Measurements from ENCODE around the gene CDKN2B-AS1.

- TF ChIP-seq E2F6 (IDR thresholded peaks at IDR 0.05; ENCODE audit: borderline replicate concordance, low read depth) (no peak), RAD21 (conservative IDR thresholded peaks at IDR 0.05 in 1 of 2, IDR thresholded peaks at IDR 0.05 in 1 of 2) (no peak), CTCF (IDR thresholded peaks at IDR 0.05) (no peak), ELK1 (IDR thresholded peaks at IDR 0.05; ENCODE audit: low read depth, low read length) (no peak), EP300 (IDR thresholded peaks at IDR 0.05) (no peak), CHD2 (IDR thresholded peaks at IDR 0.05; ENCODE audit: low read length, partially characterized antibody) (no peak), FOXS1 (CRISPR knock-in tag; IDR thresholded peaks at IDR 0.05) (no peak), POLR2A (IDR thresholded peaks at IDR 0.05; ENCODE audit: low read length) (no peak)
Measured at GRCh38 chr9:22067196-22067595, 72.6 kb downstream of the CDKN2B-AS1 start.
